Ishikawa (cell line): ENCODE measurements around the gene ERBB2.

ENCODE experiments used
- CEBPB ChIP-seq: IDR thresholded peaks from 2 replicates; pipeline ENCODE4 v1.6.1; 2012
- CREB1 ChIP-seq: IDR thresholded peaks from 2 replicates; pipeline ENCODE4 v1.6.1; 2012; ENCODE audit warnings: low read depth
- EGR1 ChIP-seq: IDR thresholded peaks from 2 replicates; pipeline ENCODE4 v1.6.1; 2012
- EP300 ChIP-seq: IDR thresholded peaks from 2 replicates; pipeline ENCODE4 v1.6.1; 2012; ENCODE audit warnings: borderline replicate concordance
- FOXM1 ChIP-seq: IDR thresholded peaks from 2 replicates; pipeline ENCODE4 v1.6.1; 2012; ENCODE audit warnings: low read depth, borderline replicate concordance
- NFIC ChIP-seq: IDR thresholded peaks from 2 replicates; pipeline ENCODE4 v1.6.1; 2012
- RAD21 ChIP-seq: IDR thresholded peaks from 2 replicates; pipeline ENCODE4 v1.6.1; 2012; ENCODE audit warnings: low read depth
- TAF1 ChIP-seq: IDR thresholded peaks from 2 replicates; pipeline ENCODE4 v1.6.1; 2012; ENCODE audit warnings: low read depth, mild to moderate bottlenecking
- TCF12 ChIP-seq: IDR thresholded peaks from 2 replicates; pipeline ENCODE4 v1.6.1; 2012; ENCODE audit warnings: low read depth
- TEAD4 ChIP-seq: IDR thresholded peaks from 2 replicates; pipeline ENCODE4 v1.6.1; 2012
- YY1 ChIP-seq: IDR thresholded peaks from 2 replicates; pipeline ENCODE4 v1.6.1; 2012; ENCODE audit warnings: low read depth
- ZBTB7A ChIP-seq: IDR thresholded peaks from 2 replicates; pipeline ENCODE4 v1.6.1; 2012; ENCODE audit warnings: low read depth
- TF ChIP-seq, protein P1 (sequence below): IDR thresholded peaks from 2 replicates; pipeline ENCODE4 v1.6.1; 2012; ENCODE audit warnings: low read depth, mild to moderate bottlenecking
- TF ChIP-seq, protein P2 (sequence below): IDR thresholded peaks from 2 replicates; pipeline ENCODE4 v1.6.1; 2012
- TF ChIP-seq, protein P3 (sequence below): IDR thresholded peaks from 2 replicates; pipeline ENCODE4 v1.6.1; 2012

ERBB2 gene

DNA sequence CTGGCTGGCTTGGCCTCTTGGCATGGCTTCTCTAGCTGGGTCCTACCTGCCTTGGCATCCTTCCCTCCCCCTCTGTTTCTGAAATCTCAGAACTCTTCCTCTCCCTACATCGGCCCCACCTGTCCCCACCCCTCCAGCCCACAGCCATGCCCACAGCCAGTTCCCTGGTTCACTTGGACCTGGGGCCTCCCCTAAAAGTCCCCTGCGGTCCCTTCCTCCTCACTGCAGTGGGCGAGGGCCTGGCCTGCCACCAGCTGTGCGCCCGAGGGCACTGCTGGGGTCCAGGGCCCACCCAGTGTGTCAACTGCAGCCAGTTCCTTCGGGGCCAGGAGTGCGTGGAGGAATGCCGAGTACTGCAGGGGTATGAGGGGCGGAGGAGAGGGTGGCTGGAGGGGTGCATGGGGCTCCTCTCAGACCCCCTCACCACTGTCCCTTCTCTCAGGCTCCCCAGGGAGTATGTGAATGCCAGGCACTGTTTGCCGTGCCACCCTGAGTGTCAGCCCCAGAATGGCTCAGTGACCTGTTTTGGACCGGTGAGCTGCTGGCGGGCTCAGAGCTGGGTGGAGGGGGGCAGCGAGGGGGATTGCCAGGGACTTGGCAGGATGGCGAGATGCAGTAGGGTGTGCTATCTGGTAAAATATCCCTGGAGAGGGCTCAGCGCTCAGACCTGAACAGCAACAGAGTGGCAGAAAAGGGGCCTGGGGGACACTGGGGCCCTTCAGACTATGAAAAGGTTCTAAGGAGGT lies 16.4 kb downstream of the ERBB2 start:
- TF ChIP-seq, protein P1, sequence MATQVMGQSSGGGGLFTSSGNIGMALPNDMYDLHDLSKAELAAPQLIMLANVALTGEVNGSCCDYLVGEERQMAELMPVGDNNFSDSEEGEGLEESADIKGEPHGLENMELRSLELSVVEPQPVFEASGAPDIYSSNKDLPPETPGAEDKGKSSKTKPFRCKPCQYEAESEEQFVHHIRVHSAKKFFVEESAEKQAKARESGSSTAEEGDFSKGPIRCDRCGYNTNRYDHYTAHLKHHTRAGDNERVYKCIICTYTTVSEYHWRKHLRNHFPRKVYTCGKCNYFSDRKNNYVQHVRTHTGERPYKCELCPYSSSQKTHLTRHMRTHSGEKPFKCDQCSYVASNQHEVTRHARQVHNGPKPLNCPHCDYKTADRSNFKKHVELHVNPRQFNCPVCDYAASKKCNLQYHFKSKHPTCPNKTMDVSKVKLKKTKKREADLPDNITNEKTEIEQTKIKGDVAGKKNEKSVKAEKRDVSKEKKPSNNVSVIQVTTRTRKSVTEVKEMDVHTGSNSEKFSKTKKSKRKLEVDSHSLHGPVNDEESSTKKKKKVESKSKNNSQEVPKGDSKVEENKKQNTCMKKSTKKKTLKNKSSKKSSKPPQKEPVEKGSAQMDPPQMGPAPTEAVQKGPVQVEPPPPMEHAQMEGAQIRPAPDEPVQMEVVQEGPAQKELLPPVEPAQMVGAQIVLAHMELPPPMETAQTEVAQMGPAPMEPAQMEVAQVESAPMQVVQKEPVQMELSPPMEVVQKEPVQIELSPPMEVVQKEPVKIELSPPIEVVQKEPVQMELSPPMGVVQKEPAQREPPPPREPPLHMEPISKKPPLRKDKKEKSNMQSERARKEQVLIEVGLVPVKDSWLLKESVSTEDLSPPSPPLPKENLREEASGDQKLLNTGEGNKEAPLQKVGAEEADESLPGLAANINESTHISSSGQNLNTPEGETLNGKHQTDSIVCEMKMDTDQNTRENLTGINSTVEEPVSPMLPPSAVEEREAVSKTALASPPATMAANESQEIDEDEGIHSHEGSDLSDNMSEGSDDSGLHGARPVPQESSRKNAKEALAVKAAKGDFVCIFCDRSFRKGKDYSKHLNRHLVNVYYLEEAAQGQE, result no peak
- TF ChIP-seq EP300 (no peak), TEAD4 (no peak), ZBTB7A (peak; percentile 50; the same call in 1 of the 2 replicates), TCF12 (no peak), RAD21 (no peak), CREB1 (no peak)

DNA sequence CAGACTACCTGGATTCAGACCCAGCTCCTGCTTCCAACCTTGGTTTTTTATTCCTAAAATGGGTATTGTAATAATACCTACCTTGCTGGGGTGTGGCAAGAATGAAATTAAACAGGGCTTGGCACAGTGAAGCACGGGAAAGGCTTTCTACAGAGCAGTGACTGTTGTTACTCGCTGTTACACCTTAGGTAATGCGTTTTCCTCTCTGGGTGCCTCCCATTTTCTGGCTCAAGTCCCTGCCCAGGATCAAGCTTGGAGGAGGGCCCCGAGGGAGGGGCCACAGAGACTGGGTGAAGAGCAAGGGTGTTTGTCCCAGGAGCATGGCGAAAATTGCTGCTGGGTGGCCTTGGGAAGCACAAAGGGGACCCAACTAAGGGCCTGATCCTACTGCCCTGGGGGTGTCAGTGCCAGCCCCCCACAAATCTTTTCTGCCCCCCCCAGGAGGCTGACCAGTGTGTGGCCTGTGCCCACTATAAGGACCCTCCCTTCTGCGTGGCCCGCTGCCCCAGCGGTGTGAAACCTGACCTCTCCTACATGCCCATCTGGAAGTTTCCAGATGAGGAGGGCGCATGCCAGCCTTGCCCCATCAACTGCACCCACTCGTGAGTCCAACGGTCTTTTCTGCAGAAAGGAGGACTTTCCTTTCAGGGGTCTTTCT lies 17.1 kb downstream of the ERBB2 start:
- TF ChIP-seq ZBTB7A (no peak), YY1 (no peak), RAD21 (no peak), NFIC (peak; percentile 56; the same call in 1 of the 2 replicates), CEBPB (no peak), CREB1 (no peak)

DNA sequence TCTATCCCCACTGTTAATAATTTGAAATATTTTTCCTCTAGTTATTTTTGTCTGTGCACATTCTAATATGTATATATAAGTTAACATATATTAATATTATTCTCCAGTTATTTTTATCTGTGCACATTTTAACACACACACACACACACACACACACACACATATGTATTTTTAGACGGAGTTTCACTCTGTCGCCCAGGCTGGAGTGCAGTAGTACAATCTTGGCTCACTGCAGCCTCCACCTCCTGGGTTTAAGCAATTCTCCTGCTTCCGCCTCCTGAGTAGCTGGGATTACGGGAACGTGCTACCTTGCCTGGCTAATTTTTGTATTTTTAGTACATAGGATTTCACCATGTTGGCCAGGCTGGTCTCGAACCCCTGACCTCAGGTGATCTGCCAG lies 17.8 kb downstream of the ERBB2 start:
- TF ChIP-seq FOXM1, result no peak
- TF ChIP-seq, protein P2, sequence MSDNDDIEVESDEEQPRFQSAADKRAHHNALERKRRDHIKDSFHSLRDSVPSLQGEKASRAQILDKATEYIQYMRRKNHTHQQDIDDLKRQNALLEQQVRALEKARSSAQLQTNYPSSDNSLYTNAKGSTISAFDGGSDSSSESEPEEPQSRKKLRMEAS, result no peak
- TF ChIP-seq CREB1, result no peak
- TF ChIP-seq YY1, result no peak
- TF ChIP-seq TEAD4, result no peak
- no peak for TF ChIP-seq ZBTB7A
- no peak for TF ChIP-seq RAD21
- TF ChIP-seq CEBPB, result no peak
- TF ChIP-seq, protein P3, sequence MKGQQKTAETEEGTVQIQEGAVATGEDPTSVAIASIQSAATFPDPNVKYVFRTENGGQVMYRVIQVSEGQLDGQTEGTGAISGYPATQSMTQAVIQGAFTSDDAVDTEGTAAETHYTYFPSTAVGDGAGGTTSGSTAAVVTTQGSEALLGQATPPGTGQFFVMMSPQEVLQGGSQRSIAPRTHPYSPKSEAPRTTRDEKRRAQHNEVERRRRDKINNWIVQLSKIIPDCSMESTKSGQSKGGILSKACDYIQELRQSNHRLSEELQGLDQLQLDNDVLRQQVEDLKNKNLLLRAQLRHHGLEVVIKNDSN, result no peak
- no peak for TF ChIP-seq TAF1
- no peak for TF ChIP-seq TCF12
- TF ChIP-seq, protein P1, result no peak

DNA sequence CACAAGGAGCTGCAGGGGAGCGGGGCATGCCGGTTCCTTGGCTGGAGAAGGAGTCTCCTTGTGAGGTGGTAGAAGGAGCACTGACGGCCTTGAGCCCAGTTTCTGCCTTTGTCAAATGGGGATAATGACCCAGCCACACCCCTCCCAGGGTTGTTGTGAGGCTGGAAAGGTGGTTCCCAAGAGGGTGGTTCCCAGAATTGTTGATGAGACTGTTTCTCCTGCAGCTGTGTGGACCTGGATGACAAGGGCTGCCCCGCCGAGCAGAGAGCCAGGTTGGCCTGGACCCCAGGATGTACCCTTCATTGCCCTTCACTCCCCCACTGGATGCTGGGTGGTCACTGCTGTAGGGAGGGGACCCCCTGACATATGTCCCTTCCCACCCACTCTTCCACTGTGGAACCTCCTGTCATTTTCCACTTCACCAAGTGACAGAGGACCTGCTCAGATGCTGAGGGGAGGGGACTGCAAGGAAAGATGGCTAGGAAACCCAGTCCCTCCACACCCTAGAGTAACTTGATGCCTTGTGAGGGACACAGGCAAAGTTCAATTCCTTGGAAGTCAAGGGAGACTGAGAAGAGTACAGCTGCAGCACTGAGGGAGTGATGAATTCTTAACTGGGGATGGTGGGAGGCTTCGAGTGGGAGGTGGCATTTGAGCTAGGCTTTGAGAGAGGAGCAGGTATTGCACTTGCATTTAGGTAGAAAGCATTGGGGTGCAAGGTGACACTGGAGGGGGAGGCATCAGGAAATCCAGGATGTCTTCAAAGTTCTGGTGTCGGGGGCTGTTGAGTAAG lies 19.9 kb downstream of the ERBB2 start:
- TF ChIP-seq FOXM1 (no peak), ZBTB7A (no peak), CREB1 (no peak), YY1 (no peak), EGR1 (no peak), CEBPB (no peak), NFIC (no peak), TAF1 (no peak), EP300 (no peak), TEAD4 (no peak), RAD21 (no peak), TCF12 (no peak)
- TF ChIP-seq, protein P1, result no peak
- TF ChIP-seq, protein P2, result no peak
- TF ChIP-seq, protein P3, result no peak
